SK-MEL-5 (cell line): ENCODE measurements around the gene ACOT7. TPM values are rescaled to one million over a fixed set of nuclear protein-coding genes. Genes with fewer than 3 reads are reported as not detected.

Experiments
- DNase-seq: peaks from one replicate; pipeline ENCODE4 v3.0.0-alpha.2; 2016; ENCODE audit warnings: low read depth, low spot score
- in situ Hi-C: cut with HindIII; loops from 2 replicates; pipeline ENCODE4 v1.10.0; 2016; ENCODE audit warnings: low sequenced_read_pairs, high pct_unique_total_duplicates, low pct_unique_long_range_greater_than_20kb
- total RNA-seq: library from RNA; depleted of rRNA; stranded (reverse); fragments of >200 nt; shearing (Covaris generic); gene quantifications from 2 replicates; pipeline ENCODE4 v1.2.3, GENCODE V29; 2014

Gene ACOT7
- total RNA-seq, 1 experiment from 2014 or later = 125 TPM

GRCh38 chr1:6355621-6356020 lies 37.9 kb downstream of the ACOT7 start:
- in situ Hi-C loops = no loop called here

GRCh38 chr1:6354659-6355317 lies 38.8 kb downstream of the ACOT7 start:
- DNase-seq = no peak
- in situ Hi-C loops = no loop called here

More at GRCh38 chr1:6355621-6356020, 37.9 kb downstream of the ACOT7 start:
- DNase-seq = no peak

- no peak for DNase-seq
- in situ Hi-C loops = no loop called here
Measured at GRCh38 chr1:6353955-6354658, 39.5 kb downstream of the ACOT7 start.

- in situ Hi-C loops = no loop called here
- no peak for DNase-seq
Measured at GRCh38 chr1:6353619-6353954, 40.0 kb downstream of the ACOT7 start.

GRCh38 chr1:6352138-6352563 lies 41.4 kb downstream of the ACOT7 start:
- in situ Hi-C loops = no loop called here
- no peak for DNase-seq

GRCh38 chr1:6351480-6352137 lies 42.0 kb downstream of the ACOT7 start:
- no peak for DNase-seq

GRCh38 chr1:6350416-6351088 lies 43.0 kb downstream of the ACOT7 start:
- DNase-seq = no peak
- in situ Hi-C loops = no loop called here

More at GRCh38 chr1:6351480-6352137, 42.0 kb downstream of the ACOT7 start:
- in situ Hi-C loops = no loop called here

- in situ Hi-C loops = no loop called here
- no peak for DNase-seq
Measured at GRCh38 chr1:6349254-6349943, 44.2 kb downstream of the ACOT7 start.

- in situ Hi-C loops = no loop called here
- DNase-seq = peak; percentile 62
Measured at GRCh38 chr1:6348511-6349191, 44.9 kb downstream of the ACOT7 start.

GRCh38 chr1:6347641-6348487 lies 45.7 kb downstream of the ACOT7 start:
- DNase-seq = peak; percentile 54
- in situ Hi-C loops = no loop called here

- in situ Hi-C loops = no loop called here
- DNase-seq = no peak
Measured at GRCh38 chr1:6345460-6345859, 48.1 kb downstream of the ACOT7 start.

- in situ Hi-C loops = no loop called here
- no peak for DNase-seq
Measured at GRCh38 chr1:6345009-6345408, 48.6 kb downstream of the ACOT7 start.

GRCh38 chr1:6343506-6344405 lies 49.8 kb downstream of the ACOT7 start:
- DNase-seq = peak; percentile 86
- in situ Hi-C loops = no loop called here

- DNase-seq = peak; percentile 97
- in situ Hi-C loops = no loop called here
Measured at GRCh38 chr1:6342056-6342455, 51.5 kb downstream of the ACOT7 start.

- no peak for DNase-seq
- in situ Hi-C loops = no loop called here
Measured at GRCh38 chr1:6338695-6339094, 54.9 kb downstream of the ACOT7 start.
